GM19395 (cell line): ENCODE measurements around the gene UGT2B7.
"Not testable (repeated sequence)": the region's sequence is repeated elsewhere in the genome, so short reads cannot be mapped to it uniquely, and the experiment has no call there.

Experiments
- ATAC-seq: cut with Tn5 transposase; IDR thresholded peaks from one replicate; pipeline ENCODE4 v1.9.1; 2021; ENCODE audit warnings: mild to moderate bottlenecking, moderate library complexity; ENCODE audit not compliant: unreplicated experiment

The UGT2B7 gene

DNA sequence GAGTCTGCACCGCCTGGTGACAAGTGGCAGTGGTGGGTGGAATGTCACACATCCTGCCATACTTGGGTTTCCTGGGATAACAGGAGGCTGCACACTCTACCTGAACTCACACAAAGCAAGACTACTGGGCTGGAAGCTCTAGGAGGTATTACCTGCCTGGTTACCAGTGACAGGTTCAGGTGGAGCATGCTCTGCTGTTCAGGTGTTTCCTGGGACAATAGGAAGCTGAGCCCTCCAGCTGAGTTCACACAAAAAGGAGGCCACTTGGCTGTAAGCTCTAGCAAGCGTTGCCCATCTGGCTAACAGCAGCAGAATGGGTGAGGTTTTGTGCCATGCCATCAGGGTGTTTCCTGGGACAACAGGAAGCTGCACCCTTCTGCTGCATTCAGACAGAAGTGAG is 17.4 kb upstream of the UGT2B7 start:
- no peak for ATAC-seq

DNA sequence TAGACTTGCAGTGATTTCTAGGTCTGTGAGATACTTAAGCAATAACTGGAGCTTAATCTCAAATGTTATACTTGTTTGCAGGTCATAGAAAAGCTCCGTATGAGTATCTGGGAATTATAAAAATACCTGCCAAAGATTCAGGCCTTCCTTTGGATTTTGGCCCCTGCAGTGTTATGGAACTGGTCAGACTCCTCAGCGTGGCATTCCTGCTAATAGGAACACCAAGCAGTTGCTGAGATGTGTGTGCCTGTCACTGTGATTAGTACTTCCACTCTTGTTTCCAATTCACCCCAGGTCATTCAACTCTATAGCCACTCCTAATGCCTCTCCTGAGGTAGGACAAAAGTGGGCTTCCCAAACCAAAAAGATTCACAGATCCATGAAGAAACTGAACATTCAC is 7.8 kb upstream of the UGT2B7 start:
- ATAC-seq: no peak

DNA sequence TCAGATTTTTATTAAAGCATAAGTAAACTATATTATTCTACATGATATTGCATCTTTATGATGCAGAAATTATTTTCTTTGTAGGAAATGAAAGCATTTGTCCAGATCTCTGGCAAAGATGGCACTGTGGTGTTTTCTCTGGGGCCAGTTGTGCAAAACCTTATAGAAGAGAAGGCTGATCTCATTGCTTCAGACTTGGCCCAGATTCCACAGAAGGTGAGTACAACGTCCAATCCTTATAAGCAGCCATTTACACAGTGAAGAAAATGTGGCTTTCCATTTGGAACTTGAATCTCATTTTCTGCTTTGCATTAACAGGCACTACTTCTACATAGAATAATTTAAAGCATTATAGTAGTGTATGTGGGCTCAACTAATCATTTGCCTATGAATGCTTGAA is 6.9 kb upstream of the UGT2B7 start:
- ATAC-seq: no peak

DNA sequence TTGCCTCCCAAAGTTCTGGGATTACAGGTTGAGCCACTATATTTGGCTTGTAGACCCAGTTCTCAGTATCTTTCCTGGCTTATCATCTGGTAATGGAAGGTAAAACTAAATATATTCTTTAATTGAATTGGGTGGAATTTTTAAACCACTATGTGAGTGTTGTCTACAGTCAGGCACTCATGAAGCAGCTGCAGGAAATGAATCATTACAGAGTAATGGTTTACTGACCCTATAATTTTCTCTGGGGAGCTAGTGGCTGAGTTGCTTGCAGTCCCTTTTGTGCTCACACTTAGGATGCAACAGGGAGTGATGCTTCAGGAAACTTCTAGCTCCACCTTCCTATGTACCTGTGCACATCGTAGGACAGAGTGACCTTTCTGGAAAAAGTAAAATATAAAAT is 4.1 kb upstream of the UGT2B7 start:
- no peak for ATAC-seq

DNA sequence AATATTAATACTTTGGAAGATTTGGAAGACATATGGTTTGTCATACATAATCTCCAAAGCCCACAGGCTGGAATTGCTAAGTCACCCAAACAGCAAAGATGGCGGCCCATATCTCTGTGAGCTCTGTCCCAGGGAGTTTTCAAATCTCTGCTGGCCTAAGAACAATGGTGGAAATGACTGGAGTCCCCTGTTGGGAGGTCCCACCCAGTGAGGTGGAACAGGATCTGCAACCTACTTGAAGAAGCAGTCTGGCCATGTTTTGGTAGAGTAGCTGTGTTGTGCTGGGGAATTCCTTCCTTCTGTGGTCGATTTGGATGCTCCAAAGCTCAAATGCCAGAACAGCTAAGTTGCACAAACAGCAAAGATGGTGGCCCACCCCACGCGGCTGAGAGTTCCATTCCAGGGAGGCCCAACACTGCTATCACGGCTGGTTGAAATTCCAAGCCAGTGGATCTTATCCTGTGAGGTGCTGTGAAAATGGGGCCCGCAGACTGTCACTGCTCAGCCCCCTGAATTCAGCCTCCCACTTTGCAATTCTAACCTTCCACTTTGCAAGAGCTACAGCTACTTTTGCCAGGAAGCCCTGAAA is 3.2 kb upstream of the UGT2B7 start:
- ATAC-seq: no peak

DNA sequence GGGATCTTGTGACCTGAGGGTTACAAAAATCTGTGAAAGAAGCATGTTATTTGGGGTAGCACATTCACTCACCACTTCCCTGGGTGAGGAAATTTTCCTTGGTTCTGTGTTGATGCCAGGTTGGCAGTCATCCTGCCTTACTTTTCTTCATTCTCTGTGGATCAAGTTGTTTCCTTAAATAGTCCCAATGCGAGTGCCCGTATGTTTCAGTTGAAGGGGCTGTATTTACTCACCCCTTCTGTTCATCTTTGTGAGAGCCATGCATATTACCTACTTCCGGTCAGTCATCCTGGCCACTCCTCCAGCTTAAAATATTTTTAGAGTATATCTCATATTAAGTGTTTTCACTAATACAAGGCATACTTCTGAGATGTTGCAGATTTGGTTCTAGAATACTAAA is 2.6 kb upstream of the UGT2B7 start:
- ATAC-seq: no peak

DNA sequence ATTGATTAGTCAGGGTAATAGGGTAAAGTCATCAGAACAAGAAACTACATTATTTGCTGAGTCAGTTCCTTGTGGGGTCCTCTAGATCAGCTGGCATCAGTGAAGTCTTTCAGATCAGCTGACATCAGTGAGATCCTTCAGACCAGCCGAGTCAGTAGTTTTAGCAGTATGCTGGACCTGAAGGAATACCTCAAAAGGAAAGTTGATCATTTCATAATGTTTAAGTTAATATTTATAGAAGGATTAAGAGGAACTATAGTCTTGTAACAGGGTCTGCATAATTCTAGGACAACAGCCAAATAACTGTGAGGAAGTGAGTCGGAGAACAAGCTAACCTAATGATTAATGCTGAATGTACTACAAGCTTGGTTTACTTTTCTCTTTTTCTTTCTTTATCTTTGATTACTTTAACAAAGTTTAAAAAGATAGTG is 958 bp upstream of the UGT2B7 start:
- no peak for ATAC-seq

DNA sequence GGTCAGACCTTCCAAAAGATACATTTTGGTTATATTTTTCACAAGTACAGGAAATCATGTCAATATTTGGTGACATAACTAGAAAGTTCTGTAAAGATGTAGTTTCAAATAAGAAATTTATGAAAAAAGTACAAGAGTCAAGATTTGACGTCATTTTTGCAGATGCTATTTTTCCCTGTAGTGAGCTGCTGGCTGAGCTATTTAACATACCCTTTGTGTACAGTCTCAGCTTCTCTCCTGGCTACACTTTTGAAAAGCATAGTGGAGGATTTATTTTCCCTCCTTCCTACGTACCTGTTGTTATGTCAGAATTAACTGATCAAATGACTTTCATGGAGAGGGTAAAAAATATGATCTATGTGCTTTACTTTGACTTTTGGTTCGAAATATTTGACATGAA is 536 bp downstream of the UGT2B7 start:
- ATAC-seq: no peak

DNA sequence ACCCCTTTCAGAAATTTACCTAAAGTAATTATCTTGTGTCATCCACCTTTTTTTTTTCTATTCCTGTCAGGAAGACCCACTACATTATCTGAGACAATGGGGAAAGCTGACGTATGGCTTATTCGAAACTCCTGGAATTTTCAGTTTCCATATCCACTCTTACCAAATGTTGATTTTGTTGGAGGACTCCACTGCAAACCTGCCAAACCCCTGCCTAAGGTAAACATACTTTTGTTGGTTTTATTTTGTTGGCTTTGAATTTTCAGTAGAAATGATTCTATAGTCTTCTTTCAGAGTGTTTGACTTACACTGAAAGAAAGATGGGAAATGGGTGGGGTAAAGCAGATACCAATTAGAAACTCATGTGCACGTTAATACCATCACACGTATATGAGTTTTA is 2.2 kb downstream of the UGT2B7 start:
- no peak for ATAC-seq

DNA sequence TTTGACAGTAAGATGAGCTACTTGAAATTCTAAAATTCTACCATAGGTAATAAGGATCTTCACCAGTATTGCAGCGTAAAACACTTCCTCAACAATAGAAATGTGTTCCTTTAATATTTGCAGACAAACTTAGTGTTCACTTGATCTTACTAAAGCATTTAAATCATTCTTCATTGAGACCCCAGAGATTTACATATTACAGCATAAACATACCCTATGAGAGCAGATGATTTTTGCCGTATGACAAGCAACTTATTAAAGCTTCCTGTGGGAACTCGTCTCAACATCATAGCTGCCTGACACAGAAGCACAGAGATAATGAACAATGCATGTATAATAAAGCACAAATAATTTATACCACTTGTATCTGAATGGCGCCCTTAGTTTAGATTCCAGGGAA is 3.6 kb downstream of the UGT2B7 start:
- no peak for ATAC-seq

DNA sequence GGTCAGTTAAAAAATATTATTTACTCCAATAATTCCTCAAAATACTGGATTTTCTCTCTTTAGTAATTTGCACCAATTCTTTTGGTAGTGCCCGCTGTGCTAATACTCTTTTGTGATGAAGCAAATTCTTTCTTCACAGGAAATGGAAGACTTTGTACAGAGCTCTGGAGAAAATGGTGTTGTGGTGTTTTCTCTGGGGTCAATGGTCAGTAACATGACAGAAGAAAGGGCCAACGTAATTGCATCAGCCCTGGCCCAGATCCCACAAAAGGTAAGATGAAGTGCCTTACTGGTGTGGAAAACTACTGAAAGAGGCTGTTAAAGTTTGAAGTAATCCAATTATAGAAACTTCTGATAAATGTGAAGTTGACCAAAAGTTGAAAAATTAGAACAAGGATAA is 6.4 kb downstream of the UGT2B7 start:
- not testable (repeated sequence) for ATAC-seq

DNA sequence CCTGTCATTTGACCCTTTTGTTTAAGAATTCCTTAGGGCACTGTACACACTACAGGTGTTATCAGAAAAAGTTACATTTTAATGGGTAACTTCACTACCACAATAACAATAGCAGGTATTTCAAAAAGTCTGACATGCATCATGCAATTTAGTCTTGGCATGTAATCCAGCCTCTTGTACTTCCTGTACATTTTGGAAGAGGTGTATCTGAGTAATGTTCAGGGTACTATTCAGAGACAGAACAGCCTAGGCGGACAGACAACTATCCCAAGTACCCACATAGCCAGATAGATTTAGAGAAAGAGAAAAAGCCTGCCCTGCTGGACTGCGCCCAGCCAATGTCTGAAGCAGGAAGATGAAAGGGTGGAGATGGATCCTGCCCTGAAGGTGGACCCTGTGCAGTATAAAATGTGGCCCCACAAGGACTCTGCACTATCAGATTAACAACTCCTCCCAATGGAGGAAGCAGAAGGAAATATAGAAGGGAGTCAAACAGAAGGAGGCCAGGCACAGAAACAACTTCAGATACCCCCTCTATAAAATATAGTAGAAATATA is 8.5 kb downstream of the UGT2B7 start:
- ATAC-seq: no peak

DNA sequence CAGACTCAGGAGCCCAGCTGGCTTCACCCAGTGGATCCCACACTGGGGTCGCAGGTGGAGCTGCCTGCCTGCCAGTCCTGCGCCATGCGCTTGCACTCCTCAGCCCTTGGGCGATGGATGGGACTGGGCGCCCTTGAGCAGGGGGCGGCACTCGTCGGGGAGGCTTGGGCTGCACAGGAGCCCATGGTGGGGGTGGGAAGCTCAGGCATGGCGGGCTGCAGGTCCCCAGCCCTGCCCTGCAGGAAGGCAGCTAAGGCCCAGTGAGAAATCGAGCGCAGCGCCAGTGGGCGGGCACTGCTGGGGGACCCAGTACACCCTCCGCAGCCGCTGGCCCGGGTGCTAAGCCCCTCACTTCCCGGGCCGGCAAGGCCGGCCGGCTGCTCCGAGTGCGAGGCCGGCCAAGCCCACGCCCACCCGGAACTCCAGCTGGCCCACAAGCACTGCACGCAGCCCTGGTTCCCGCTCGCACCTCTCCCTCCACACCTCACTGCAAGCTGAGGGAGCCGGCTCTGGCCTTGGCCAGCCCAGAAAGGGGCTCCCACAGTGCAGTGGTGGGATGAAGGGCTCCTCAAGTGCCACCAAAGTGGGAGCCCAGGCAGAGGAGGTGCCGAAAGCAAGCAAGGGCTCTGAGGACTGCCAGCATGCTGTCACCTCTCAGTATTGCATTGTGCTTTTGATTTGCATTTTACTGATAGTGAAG is 19.0 kb downstream of the UGT2B7 start:
- not testable (repeated sequence) for ATAC-seq

DNA sequence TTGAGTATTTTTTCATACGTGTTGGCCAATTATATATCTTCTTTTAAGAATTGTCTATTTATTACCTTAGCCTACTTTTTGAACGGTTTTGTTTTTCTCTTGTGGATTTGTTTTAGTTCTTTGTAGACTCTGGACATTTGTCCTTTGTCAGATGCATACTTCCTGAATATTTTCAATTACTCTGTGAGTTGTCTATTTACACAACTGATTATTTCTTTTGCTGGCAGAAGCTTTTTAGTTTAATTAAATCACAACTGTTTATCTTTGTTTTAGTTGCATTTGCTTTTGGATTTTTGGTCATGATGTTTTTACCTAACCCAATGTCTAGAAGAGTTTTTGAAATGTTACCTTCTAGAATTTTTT is 19.6 kb downstream of the UGT2B7 start:
- ATAC-seq: no peak

DNA sequence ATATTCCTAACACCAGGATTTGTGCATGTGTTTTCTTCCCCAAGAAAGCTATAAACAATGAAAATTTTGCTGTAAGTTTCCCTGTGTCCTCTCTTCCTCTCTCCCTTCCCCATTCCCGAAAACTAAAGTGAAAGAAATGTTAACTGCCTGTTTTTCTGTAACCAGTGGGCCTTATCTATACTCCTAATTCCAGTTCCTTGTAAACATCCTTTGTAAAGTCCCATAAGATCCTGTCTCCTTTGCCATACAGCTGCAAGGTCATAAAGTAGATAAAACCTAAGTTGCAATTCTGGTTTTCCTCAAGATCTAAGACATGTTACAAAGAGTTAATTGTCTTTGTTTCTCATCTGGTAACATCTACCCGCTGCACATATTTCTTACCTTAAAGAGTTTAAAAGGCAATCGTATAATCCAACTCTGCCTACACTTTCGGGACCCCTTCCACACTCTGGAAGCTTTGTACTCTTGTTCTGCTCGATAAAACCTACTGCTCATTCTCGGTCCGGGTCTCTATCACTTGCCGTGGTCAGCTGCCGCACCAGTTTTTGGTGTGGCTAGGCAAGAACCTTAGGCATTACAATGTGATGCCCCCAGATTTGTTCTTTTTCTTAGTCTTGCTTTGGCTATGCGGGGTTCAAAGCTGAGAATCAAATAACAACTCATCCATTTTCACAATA is 20.5 kb downstream of the UGT2B7 start:
- ATAC-seq: no peak

DNA sequence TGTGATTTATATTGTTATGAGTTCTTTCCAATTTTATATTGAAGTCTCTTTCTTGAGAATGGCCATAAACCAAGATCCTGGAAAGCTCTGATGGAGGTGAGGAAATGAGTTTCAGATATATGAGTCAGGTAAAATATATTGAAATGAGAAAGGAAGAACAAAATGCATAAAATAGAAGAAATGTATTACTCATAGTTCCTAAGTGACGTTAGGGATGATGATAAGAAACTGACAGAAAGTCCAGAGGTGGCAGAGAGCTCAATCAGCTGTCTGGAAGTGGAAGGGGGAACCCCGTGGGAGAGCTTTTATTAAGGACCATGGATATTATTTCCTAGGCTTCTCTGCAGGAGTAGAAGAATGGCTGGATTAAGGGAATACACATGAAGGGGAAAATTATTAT is 24.6 kb downstream of the UGT2B7 start:
- ATAC-seq: no peak

DNA sequence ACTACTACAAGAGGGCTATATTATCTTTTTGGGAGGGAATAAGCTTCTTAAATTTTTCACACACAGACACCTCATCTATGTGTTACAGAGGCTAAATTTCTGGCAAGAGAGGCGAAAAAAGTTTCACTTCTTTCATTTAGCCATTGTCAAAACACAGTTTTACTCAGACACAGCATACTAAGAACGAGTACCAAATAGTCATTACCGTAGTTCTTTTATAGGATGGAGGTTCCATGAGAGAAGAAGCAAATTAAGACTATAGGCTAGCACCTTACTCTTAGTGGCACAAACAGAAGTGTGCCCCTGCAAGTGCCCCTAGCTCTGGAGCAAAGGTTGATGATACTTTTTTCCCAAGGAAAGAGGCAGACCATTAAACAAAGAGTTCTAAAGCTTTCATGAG is 26.2 kb downstream of the UGT2B7 start:
- no peak for ATAC-seq

DNA sequence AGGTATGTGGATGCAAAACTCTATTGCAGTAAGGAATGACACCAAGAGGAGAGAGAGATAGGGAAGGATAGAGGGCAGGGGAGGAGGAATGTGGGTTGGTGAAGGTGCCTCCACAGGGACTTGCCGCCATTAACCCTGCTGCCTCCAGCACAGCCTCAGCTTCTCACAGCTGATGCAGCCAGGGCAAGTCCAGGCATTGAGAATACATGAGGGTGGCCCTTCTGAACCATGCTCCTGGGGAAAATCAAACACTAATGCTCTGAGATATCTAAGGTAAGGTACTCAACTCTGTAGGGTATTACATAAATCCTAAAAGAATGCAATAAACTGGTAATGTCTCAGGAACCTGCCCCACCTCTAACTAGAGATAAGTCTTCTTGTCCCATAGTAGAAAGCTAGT is 28.7 kb downstream of the UGT2B7 start:
- no peak for ATAC-seq

DNA sequence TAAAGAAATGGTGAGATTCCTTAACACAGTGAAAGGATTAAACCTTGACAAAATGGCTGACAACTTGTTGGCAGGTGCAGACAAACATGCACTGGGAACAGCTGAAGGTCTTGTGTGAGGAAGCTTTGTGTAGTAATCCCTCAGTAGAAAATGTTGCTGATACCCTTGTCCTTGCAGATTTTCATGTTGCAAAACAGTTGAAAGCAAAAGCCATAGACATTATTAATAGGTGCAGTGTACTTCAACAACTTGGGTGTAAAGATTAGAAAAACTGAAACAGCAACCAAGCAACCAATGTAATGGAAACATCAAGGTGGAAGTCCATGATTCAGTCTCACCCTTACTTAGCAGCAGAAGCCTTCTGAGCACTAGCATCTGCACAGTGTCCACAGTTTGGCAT is 29.8 kb downstream of the UGT2B7 start:
- ATAC-seq: peak; percentile 47

DNA sequence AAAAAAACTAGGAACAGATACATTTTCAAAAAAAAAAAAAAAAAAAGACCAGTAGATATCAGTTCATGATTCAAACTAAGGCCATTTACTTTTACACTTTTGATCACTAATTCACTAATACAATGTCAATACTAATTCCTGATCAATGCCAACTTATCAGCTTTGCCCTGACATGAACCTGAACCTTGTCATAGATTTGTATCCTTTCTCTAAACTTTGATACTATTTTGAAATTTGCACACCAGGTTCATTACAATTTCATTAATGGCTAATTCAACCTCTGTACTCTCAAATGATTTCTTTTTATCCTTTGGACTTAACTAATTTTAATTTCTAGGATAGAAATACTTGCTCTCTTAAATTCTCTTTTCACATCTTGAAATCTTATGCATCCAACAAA is 37.7 kb downstream of the UGT2B7 start:
- ATAC-seq: no peak

DNA sequence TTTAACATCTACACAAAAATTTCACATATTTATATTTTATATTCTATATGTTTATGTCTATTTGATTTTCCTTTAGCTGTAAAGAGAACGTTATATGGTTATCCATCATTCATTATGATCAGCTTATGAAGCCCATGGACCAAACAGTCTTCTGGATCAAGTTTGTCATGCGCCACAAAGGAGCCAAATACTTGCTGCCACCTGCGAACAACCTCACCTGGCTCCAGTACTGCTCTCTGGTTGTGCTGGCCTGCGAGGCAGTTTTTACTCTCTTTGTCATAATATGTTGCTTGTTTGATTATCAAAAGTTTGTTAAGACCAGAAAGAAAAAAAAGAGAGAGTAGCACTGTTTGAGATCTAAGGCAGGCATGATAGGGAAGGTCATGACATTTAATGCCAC is 38.2 kb downstream of the UGT2B7 start:
- ATAC-seq: no peak

DNA sequence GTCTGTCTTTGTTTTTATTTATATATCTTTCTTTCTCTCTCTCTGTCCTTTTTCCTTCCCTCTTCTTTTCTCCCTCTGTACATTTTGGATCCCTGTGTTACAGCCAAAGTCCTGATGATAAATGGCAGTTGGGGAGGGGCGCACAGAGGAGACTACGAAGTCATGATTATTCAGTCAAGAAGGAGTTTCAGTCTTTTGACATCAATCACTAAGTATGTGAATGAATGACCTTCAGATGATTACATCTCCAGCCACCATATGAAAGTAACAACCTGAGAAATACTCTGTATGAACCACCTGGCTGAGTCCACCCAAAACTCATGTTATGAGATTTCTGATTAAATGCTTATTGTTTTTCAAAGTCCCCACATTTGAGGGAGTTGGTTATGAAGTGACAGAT is 45.0 kb downstream of the UGT2B7 start:
- ATAC-seq: no peak
